Measurements from ENCODE around the gene CES4A.
"Not testable (repeated sequence)": the region's sequence is repeated elsewhere in the genome, so short reads cannot be mapped to it uniquely, and the experiment has no call there.

Gene CES4A

GRCh38 chr16:67024384-67025209, 36.2 kb downstream of the CES4A start:
- no peak for DNase-seq

DNA sequence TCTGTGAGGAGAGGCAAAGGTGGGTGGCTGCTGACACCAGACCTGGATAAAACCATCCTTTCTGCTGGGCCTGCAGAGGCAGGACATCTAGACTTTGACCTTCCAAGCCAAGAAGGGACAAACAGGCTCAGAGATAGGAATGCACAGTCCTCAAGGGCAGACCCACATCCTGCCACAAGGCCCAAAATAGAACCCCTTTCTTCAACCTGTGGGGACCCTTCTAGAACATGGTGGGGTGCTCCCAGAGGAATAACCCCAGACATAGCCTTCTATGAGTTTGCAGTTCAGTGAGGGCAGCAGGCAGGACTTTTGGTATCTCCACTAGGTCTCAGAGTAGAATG, 36.8 kb downstream of the CES4A start:
- DNase-seq: no peak

GRCh38 chr16:67026570-67026969, 38.2 kb downstream of the CES4A start:
- no peak for DNase-seq

GRCh38 chr16:67027046-67027445, 38.7 kb downstream of the CES4A start:
- DNase-seq: no peak

GRCh38 chr16:67028167-67028695, 39.8 kb downstream of the CES4A start:
- no peak for DNase-seq

DNA sequence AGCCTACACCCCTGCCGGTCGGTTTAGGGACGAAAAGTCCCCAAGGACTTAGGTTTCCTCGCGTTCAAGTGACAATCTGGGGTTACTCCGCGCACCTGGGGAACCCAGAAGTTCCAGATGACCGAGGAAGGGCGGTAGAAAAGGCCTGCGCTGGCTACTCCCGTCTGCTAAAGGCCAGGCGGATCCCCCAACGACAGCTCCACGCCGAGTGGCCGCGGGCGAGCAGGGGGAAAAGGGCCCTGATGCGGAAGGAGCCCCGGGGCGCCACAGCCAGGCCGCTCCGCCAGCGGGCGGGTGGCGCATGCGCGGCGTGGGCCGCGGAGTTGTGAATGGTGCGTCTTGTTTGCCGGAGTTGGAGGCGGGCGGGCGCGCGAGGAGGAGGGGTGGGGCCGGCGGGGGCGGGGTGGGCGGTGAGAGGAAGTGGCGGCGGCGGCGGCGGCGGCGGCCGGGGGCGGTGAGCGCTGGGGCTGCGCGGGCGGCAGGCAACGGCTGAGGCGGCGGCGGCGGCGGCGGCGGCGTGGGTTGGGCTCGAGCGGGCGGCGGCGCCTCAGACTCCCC, 40.4 kb downstream of the CES4A start, which contains the start of gene CBFB:
Gene CBFB (plus strand): TSS at position 454 of the 558 bp plus-strand sequence. CDS start 259 bp downstream, outside the sequence.
- DNase-seq: peak; percentile 92

- DNase-seq: peak; percentile 68
Observed at GRCh38 chr16:67029254-67030096, 41.1 kb downstream of the CES4A start.

DNA sequence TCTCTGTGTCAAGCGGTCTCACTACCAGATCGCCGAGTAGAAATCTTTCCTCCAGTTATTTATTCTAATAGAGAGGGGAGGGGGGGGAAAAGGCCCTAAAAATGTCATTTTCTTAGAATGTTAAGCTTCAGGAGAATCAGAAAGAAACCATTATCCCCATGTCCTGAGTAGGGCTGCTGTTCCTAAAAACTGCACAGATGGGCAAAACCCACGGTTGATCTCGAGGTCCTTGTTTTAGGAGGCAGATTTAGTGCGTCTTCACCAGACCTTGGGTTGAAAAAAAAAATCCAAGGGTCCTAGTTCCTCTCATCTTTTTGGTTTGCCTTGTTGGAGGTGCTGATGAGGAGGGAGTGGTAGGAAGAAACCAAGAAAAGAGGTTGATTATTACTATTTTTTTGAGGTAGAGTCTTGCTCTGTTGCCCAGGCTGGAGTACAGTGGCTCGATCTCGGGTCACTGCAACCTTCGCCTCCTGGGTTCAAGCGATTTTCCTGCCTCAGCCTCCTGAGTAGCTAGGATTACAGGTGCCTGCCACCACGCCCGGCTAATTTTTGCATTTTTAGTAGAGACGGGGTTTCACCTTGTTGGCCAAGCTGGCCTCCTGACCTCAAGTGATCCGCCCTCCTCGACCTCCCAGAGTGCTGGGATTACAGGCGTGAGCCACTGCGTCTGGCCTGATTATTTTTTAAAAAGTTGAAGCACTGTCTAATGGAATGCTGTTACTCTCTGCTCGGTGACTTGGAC, 42.0 kb downstream of the CES4A start:
- no peak for DNase-seq

GRCh38 chr16:67034487-67034886, 46.1 kb downstream of the CES4A start:
- DNase-seq: no peak

DNA sequence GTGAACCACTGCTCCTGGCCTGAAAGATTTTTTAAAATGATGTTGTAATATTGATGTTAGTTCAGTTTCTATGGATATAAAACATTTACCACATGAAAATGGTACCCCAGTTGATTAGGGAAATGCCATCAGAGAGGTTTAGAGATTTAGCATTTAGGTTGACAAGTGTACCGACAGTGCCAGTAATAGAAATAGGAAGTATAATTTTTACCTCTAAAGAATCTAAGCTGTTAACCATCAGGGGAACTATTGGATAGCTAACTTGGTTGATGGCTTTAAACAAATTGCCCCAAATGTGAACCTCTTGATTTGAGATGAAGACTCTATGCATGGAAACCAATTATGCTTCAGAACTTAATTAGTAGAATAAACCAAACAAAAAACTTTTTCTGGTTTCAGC, 47.0 kb downstream of the CES4A start:
- DNase-seq: no peak

GRCh38 chr16:67036323-67036741, 47.9 kb downstream of the CES4A start:
- no peak for DNase-seq

DNA sequence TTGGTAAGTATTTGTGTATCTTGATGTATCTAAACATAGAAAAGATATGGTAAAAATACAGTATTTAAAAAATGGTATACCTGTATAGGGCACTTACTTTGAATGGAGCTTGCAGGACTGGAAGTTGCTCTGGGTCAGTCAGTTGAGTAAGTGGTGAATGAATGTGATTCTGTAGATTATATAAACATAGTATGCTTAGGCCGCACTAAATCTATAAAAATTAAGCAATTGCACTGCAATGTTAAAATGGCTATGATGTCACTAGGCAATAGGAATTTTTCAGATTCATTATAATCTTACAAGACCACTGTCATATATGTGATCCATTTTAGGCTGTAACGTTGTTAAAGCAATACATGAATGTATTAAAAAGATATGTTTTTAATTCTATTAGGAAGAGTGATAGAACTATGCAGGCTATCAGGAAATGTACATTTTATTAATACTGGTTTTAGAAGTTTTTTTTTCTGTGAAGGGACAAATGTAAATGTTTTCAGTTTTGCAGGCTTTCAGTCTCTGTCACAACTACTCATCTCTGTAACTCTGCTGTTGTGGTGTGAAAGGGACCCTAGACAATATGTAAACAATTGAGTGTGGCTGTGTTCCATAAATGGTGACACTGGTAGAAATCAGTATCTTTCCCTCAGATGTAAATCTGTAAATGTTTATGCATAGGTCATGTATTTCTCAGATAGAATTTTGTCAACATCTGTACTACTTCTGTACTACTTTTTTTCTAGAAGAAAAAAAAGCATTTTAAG, 51.1 kb downstream of the CES4A start:
- no peak for DNase-seq

- DNase-seq: no peak
Observed at GRCh38 chr16:67040166-67040565, 51.8 kb downstream of the CES4A start.

GRCh38 chr16:67040906-67041305, 52.5 kb downstream of the CES4A start:
- no peak for DNase-seq

- not testable (repeated sequence) for DNase-seq
Observed at GRCh38 chr16:67041520-67041919, 53.1 kb downstream of the CES4A start.

- DNase-seq: no peak
Observed at GRCh38 chr16:67043420-67043819, 55.0 kb downstream of the CES4A start.

- no peak for DNase-seq
Observed at GRCh38 chr16:67050796-67051195, 62.4 kb downstream of the CES4A start.

GRCh38 chr16:67052399-67052798, 64.0 kb downstream of the CES4A start:
- DNase-seq: no peak

DNA sequence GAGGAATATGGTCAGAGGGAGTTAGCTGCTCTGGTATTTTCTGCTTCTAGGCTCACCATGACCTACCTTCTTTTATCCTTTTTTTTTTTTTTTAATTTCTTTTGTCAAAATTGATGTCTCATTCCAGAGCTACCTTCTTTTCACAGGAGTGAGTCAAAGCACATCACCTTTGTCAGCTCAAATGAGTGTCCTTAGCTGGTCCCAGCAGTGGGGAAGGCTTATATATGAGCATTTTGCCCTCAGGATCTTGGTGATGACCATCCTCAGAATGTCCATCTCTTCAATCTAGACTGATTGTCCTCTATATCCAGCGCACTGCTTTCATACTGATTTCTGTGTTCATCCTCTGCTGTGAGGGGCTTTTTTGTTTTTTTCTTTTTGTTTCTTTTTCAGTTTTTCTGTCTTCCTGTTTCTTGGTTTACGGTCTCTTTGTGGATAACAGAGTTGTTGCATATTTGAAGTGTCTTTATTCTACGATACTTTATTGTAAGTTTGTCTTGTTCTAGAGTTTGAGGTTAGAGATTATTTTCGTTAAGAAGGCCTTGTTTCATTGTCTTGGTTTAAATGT, 65.5 kb downstream of the CES4A start:
- no peak for DNase-seq

GRCh38 chr16:67054901-67055300, 66.5 kb downstream of the CES4A start:
- DNase-seq: no peak

DNA sequence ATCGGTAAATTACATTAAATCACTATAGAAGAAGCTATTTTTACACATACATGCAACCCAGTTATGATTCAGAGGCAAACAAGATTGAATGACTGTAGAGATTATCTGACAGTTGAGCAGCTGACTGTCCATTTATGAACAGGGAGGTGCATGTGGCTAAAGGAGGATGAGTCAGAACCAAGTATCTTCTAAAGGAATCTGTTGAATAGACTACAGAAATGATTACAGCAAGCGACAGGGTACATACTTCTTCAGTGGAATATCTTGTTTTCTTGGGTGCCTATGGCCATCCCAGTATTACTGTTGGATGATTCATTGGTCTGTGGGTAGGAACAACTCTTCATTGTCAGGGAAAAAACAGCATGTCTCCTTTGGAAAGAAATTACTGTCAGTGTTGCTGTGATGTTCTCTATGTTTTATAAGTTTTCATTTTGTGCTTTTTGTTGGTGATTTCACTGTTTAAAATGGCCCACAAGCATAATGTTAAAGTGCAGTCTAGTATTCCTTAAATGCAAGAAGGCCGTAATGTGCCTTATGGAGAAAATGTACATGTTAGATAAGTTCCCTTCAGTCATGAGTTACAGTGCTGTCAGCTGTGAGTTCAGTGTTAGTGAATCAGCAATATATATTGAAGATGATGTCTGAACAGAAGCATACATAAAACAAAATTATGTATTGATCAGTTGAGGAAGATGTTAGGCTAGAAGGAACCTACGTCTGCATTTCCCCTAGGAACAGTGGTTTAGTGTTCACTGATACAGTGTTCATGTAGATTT, 67.5 kb downstream of the CES4A start:
- DNase-seq: peak; percentile 12

Data from activated naive CD4-positive, alpha-beta T cell treated with Interleukin-2 at 50 U/mL for 16 hours (primary cell).